ENCODE measurements around the gene PRDM2. TPM values are rescaled to one million over a fixed set of nuclear protein-coding genes. Genes with fewer than 3 reads are reported as not detected.

The PRDM2 gene
- polyA plus RNA-seq, 1 of the 3 experiments (the other 2 are of a cell fraction), result 7.2 TPM

- no peaks in the 10 kb centered on the region for H4K20me1 ChIP-seq (ENCODE audit: insufficient read depth)
- no peaks in the 10 kb centered on the region for H3K9me3 ChIP-seq
- H3K27ac ChIP-seq (ENCODE audit: low read depth in 2 of 2, low read length in 1 of 2), result no peak overlapping the region
- no peak for DNase-seq
- H3K9me2 ChIP-seq, result no peaks in the 10 kb centered on the region
- H2AFZ ChIP-seq (ENCODE audit: low read depth), result no peak overlapping the region
- TF ChIP-seq NRF1 (IDR thresholded peaks at IDR 0.05; ENCODE audit: low read depth, low read length), result no peak
- no peak for TF ChIP-seq FOSL2 (IDR thresholded peaks at IDR 0.05; ENCODE audit: borderline replicate concordance, low read depth)
- no peak for TF ChIP-seq MEF2A (IDR thresholded peaks at IDR 0.05; ENCODE audit: borderline replicate concordance, low read depth)
- no peak for TF ChIP-seq IRF3 (IDR thresholded peaks at IDR 0.05; ENCODE audit: low read depth, low read length)
- CTCF ChIA-PET, result interaction anchor here (1.3 kb wide), 1 partner anchor 10 kb away, joined by 4 read pairs; no protein-coding TSS in a partner anchor
- H3K4me2 ChIP-seq, result no peak overlapping the region
- H3K9ac ChIP-seq, result no peak overlapping the region
- no peaks in the 10 kb centered on the region for H3K4me1 ChIP-seq (ENCODE audit: control insufficient read depth in 1 of 2, insufficient read depth in 2 of 2, low read depth in 1 of 2, low read length in 1 of 2)
- H3K36me3 ChIP-seq (replicated peaks in 1 of 2; ENCODE audit: control insufficient read depth in 1 of 2, insufficient read depth in 2 of 2, low read length in 1 of 2), result no peaks in the 10 kb centered on the region
- H3F3A ChIP-seq (replicated peaks; ENCODE audit: insufficient read depth), result no peaks in the 10 kb centered on the region
- no peak overlapping the region for H3K4me3 ChIP-seq (ENCODE audit: low read depth in 2 of 2, low read length in 1 of 2)
- POLR2A ChIA-PET, result no interaction called here
- no peaks in the 10 kb centered on the region for H3K79me2 ChIP-seq (ENCODE audit: insufficient read depth)
- 91% methylated on average over 17 of the region's 20 CpGs for WGBS (ENCODE audit: low lambda C conversion rate)
- no peaks in the 10 kb centered on the region for H3K27me3 ChIP-seq (ENCODE audit: insufficient read depth)
Measured at GRCh38 chr1:13812456-13813397, 112.7 kb downstream of the PRDM2 start.

- Histone ChIP-seq H3K4me3 (ENCODE audit: low read depth in 2 of 2, low read length in 1 of 2) (no peak overlapping the region; a peak in 1 of 4 replicates), H3K79me2 (ENCODE audit: insufficient read depth) (no peaks in the 10 kb centered on the region), H3K9ac (no peak overlapping the region), H3K27me3 (ENCODE audit: insufficient read depth) (no peaks in the 10 kb centered on the region), H4K20me1 (ENCODE audit: insufficient read depth) (no peaks in the 10 kb centered on the region), H3F3A (replicated peaks; ENCODE audit: insufficient read depth) (no peaks in the 10 kb centered on the region), H3K4me1 (ENCODE audit: control insufficient read depth in 1 of 2, insufficient read depth in 2 of 2, low read depth in 1 of 2, low read length in 1 of 2) (no peaks in the 10 kb centered on the region), H3K4me2 (no peak overlapping the region), H3K9me3 (no peaks in the 10 kb centered on the region), H3K27ac (ENCODE audit: low read depth in 2 of 2, low read length in 1 of 2) (no peak overlapping the region), H3K9me2 (no peaks in the 10 kb centered on the region), H3K36me3 (replicated peaks in 1 of 2; ENCODE audit: control insufficient read depth in 1 of 2, insufficient read depth in 2 of 2, low read length in 1 of 2) (no peaks in the 10 kb centered on the region), H2AFZ (ENCODE audit: low read depth) (no peak overlapping the region)
- CTCF ChIA-PET, result interaction anchor here (1.1 to 1.3 kb wide), 2 partner anchors 11 to 22 kb away, joined by 3 to 4 read pairs; no protein-coding TSS in a partner anchor
- DNase-seq, result peak; percentile 36
- no peak for TF ChIP-seq FOXJ3 (CRISPR knock-in tag; IDR thresholded peaks at IDR 0.05)
- TF ChIP-seq CTCF (IDR thresholded peaks at IDR 0.05), result peak; percentile 37
- TF ChIP-seq MEF2A (IDR thresholded peaks at IDR 0.05; ENCODE audit: borderline replicate concordance, low read depth), result no peak
- WGBS (ENCODE audit: low lambda C conversion rate), result 84% methylated on average over 16 of the region's 17 CpGs
- POLR2A ChIA-PET, result no interaction called here
Measured at GRCh38 chr1:13813398-13814012, 113.5 kb downstream of the PRDM2 start.
